ENCODE data around the gene OSBPL9.

The OSBPL9 gene

DNA sequence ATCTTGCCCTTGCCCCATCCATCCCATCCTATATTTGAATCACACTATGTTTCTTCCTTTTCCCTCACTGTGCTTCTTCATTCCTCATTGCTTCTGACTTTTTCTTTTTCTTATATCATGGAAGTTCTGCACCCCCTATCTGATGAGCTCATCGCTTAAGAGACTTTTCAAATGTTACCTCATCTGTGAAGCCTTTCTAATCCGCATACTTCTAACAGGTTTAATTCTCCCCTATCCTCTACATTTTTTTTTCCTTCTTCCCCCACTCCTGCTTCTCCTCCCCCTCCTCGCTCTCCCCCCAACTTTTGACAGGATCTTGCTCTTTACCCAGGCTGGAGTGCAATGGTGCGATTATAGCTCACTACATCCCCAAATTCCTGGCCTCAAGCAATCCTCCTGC is 39.5 kb downstream of the OSBPL9 start:
- no peak for DNase-seq
- H3K9me3 ChIP-seq (ENCODE audit: control insufficient read depth, low read length): no peaks in the 10 kb centered on the region
- no peak overlapping the region for H3K4me3 ChIP-seq (ENCODE audit: insufficient read depth, low read depth, low read length, poor library complexity, severe bottlenecking)
- peaks cover 7% of the 10 kb centered on the region for H3K36me3 ChIP-seq (ENCODE audit: control insufficient read depth, insufficient read depth, low read length)
- no peaks in the 10 kb centered on the region for H3K27me3 ChIP-seq (replicated peaks; ENCODE audit: control insufficient read depth, insufficient read depth, low read length, poor library complexity, severe bottlenecking)
- H3K27ac ChIP-seq (ENCODE audit: insufficient read depth, low read length, poor library complexity, severe bottlenecking): no peak overlapping the region
- no peaks in the 10 kb centered on the region for H3K4me1 ChIP-seq (ENCODE audit: control insufficient read depth, insufficient read depth, low read length, poor library complexity, severe bottlenecking)

DNA sequence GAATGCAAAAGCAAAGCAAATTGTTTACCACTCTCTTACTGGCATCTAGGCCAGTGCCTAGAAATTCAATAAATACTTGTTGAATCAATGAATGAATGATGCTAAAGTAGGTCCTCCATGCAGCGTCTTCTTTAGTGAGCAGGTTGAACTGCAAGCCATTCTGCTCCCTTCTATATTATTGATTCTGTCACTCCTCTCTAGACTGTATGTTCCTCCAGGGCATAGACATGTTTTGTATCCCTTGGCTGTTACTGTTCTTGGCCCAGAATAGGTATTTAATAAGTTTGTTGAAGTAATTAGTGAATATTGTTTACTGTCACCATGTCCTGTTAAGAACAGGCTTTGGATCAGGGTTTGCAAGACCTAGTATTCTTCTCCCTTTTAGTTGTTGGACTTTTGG is 43.7 kb downstream of the OSBPL9 start:
- Histone ChIP-seq H3K4me1 (ENCODE audit: control insufficient read depth, insufficient read depth, low read length, poor library complexity, severe bottlenecking) (no peaks in the 10 kb centered on the region), H3K36me3 (ENCODE audit: control insufficient read depth, insufficient read depth, low read length) (peaks cover 2% of the 10 kb centered on the region), H3K9me3 (ENCODE audit: control insufficient read depth, low read length) (no peaks in the 10 kb centered on the region), H3K4me3 (ENCODE audit: insufficient read depth, low read depth, low read length, poor library complexity, severe bottlenecking) (no peak overlapping the region), H3K27ac (ENCODE audit: insufficient read depth, low read length, poor library complexity, severe bottlenecking) (no peak overlapping the region), H3K27me3 (replicated peaks; ENCODE audit: control insufficient read depth, insufficient read depth, low read length, poor library complexity, severe bottlenecking) (no peaks in the 10 kb centered on the region)
- DNase-seq: no peak

DNA sequence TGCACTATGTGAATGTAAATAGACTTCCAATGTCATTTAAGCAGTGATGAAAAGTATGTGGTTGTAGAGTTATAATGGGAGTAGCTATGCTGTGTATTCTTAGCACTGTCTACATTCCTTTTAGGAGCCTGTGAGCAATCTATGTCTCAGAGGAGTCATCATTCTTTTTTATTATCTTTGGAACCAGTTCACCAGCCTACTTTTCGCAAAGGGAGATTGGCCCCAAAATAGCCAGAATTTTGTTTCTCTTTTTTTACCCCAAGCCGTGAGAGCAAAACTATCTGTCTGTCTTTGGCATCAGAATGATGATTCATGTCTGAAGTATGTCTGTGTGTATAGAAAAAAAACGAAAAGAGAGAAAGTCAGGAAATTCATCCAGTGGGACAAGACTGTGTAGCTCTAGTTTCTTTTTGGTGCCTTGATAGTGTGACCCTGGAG is 44.2 kb downstream of the OSBPL9 start:
- H3K4me3 ChIP-seq (ENCODE audit: insufficient read depth, low read depth, low read length, poor library complexity, severe bottlenecking): no peak overlapping the region
- no peaks in the 10 kb centered on the region for H3K27me3 ChIP-seq (replicated peaks; ENCODE audit: control insufficient read depth, insufficient read depth, low read length, poor library complexity, severe bottlenecking)
- no peaks in the 10 kb centered on the region for H3K4me1 ChIP-seq (ENCODE audit: control insufficient read depth, insufficient read depth, low read length, poor library complexity, severe bottlenecking)
- no peak for DNase-seq
- no peaks in the 10 kb centered on the region for H3K9me3 ChIP-seq (ENCODE audit: control insufficient read depth, low read length)
- no peaks in the 10 kb centered on the region for H3K36me3 ChIP-seq (ENCODE audit: control insufficient read depth, insufficient read depth, low read length)
- H3K27ac ChIP-seq (ENCODE audit: insufficient read depth, low read length, poor library complexity, severe bottlenecking): no peak overlapping the region

DNA sequence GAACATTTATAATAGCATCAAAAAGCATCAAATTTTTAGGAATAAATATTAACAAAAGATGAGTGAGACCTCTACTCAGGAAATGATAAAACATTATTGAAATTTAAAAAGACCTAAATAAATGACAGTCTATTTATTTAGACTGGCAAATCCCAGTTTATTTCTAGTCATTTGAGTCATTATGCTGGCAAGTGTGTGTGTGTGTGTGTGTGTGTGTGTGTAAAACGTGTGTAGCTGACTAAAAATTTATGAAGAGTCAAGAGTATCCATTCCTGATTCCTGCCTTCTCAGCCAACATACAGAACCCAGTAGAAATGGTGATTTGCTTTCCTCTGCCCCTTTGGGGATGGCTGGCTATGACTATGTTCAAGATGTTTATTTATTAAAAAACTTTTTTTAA is 46.2 kb downstream of the OSBPL9 start:
- H3K4me3 ChIP-seq (ENCODE audit: insufficient read depth, low read depth, low read length, poor library complexity, severe bottlenecking): no peak overlapping the region
- no peak overlapping the region for H3K27ac ChIP-seq (ENCODE audit: insufficient read depth, low read length, poor library complexity, severe bottlenecking)
- no peaks in the 10 kb centered on the region for H3K9me3 ChIP-seq (ENCODE audit: control insufficient read depth, low read length)
- H3K36me3 ChIP-seq (ENCODE audit: control insufficient read depth, insufficient read depth, low read length): no peaks in the 10 kb centered on the region
- H3K27me3 ChIP-seq (replicated peaks; ENCODE audit: control insufficient read depth, insufficient read depth, low read length, poor library complexity, severe bottlenecking): no peaks in the 10 kb centered on the region
- no peaks in the 10 kb centered on the region for H3K4me1 ChIP-seq (ENCODE audit: control insufficient read depth, insufficient read depth, low read length, poor library complexity, severe bottlenecking)
- DNase-seq: no peak

DNA sequence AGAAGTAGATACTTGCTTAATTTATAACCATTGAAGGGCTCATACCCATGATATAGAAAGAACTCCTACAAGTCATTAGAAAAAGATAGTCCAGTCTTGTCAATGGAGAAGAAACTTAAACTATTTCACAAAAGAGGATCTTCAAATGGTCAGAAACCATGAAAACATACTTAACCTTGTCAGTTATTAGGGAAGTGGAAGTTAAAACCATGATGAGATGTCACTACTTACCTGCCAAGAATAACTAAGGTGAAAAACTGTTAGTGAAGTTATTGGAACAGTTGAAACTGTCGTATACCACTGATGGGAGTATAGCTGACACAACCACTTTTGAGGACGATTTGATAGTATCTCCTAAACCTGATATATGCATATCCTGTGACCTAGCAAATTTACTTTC is 46.8 kb downstream of the OSBPL9 start:
- Histone ChIP-seq H3K4me3 (ENCODE audit: insufficient read depth, low read depth, low read length, poor library complexity, severe bottlenecking) (no peak overlapping the region), H3K36me3 (ENCODE audit: control insufficient read depth, insufficient read depth, low read length) (no peaks in the 10 kb centered on the region)

DNA sequence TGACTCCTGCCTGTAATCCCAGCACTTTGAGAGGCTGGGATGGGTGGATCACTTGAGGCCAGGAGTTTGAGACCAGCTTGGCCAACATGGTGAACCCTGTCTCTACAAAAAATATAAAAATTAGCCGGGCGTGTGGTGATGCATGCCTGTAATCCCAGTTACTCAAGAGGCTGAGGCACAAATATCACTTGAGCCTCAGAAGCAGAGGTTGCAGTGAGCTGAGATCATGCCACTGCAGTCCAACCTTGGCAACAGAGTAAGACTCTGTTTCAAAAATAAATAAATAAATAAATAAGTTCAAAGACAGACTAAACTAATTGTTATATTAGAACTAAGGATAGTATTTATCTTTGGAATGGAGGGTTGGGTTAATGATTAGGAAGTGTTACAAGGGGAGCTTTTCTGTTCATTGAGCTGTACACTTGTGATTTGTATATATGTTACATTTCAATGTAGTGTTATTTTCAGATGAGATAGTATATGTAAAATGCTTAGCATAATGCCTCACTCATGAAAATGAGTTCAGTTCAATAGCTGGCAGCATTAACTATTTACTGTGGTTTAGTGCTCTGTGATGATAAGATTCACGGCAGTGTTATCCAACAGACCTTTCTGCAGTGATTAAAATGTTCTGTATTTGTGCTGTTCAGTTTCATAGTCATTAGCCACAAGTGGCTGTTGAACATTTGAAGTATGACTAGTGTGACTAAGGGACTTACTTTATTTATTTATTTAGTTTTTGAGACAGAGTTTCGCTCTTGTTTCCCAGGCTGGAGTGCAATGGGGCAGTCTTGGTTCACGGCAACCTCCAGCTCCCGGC is 47.7 kb downstream of the OSBPL9 start:
- Histone ChIP-seq H3K27ac (ENCODE audit: insufficient read depth, low read length, poor library complexity, severe bottlenecking) (no peak overlapping the region), H3K36me3 (ENCODE audit: control insufficient read depth, insufficient read depth, low read length) (no peaks in the 10 kb centered on the region), H3K4me3 (ENCODE audit: insufficient read depth, low read depth, low read length, poor library complexity, severe bottlenecking) (no peak overlapping the region), H3K27me3 (replicated peaks; ENCODE audit: control insufficient read depth, insufficient read depth, low read length, poor library complexity, severe bottlenecking) (no peaks in the 10 kb centered on the region), H3K4me1 (ENCODE audit: control insufficient read depth, insufficient read depth, low read length, poor library complexity, severe bottlenecking) (no peaks in the 10 kb centered on the region), H3K9me3 (ENCODE audit: control insufficient read depth, low read length) (no peaks in the 10 kb centered on the region)
- DNase-seq: no peak

More for the DNA sequence above, 46.8 kb downstream of the OSBPL9 start:
- Histone ChIP-seq H3K27me3 (replicated peaks; ENCODE audit: control insufficient read depth, insufficient read depth, low read length, poor library complexity, severe bottlenecking) (no peaks in the 10 kb centered on the region), H3K9me3 (ENCODE audit: control insufficient read depth, low read length) (no peaks in the 10 kb centered on the region), H3K27ac (ENCODE audit: insufficient read depth, low read length, poor library complexity, severe bottlenecking) (no peak overlapping the region), H3K4me1 (ENCODE audit: control insufficient read depth, insufficient read depth, low read length, poor library complexity, severe bottlenecking) (no peaks in the 10 kb centered on the region)
- no peak for DNase-seq

DNA sequence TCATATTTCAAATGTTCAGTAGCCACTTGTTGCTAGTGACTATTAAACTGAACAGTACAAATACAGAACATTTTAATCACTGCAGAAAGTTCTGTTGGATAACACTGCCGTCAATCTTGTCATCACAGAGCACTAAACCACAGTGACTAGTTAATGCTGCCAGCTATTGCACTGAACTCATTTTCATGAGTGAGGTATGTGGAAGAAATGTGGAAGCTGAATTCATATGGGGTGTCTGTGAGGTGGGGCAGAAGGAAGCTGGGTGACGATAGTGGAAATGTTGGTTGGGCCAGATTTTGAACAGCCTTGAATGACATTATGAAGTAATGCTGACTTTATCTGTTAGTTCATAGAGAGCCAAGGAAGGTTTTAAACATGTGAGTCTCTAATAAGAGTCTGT is 49.6 kb downstream of the OSBPL9 start:
- Histone ChIP-seq H3K4me3 (ENCODE audit: insufficient read depth, low read depth, low read length, poor library complexity, severe bottlenecking) (no peak overlapping the region), H3K36me3 (ENCODE audit: control insufficient read depth, insufficient read depth, low read length) (no peaks in the 10 kb centered on the region), H3K4me1 (ENCODE audit: control insufficient read depth, insufficient read depth, low read length, poor library complexity, severe bottlenecking) (no peaks in the 10 kb centered on the region), H3K27me3 (replicated peaks; ENCODE audit: control insufficient read depth, insufficient read depth, low read length, poor library complexity, severe bottlenecking) (no peaks in the 10 kb centered on the region), H3K27ac (ENCODE audit: insufficient read depth, low read length, poor library complexity, severe bottlenecking) (no peak overlapping the region), H3K9me3 (ENCODE audit: control insufficient read depth, low read length) (no peaks in the 10 kb centered on the region)
- DNase-seq: no peak

DNA sequence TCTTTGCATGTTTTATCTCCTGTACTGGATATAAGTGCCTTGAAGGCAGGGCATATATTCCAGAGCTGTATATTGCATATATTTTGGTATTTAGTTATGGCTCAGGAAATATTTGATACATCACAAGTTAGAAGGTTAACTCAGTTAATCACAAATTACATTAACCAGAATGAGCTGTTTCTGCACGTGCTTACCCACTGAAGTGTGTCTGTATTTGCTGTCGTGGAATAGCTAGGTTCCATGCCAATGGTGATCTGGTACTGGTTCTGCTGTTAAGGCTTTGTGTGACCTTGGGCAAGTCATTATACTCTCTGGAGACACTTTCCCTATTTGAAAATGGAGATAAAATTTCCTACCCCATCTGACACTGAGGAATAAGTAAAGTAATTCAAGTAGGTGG is 50.7 kb downstream of the OSBPL9 start:
- DNase-seq: no peak
- no peaks in the 10 kb centered on the region for H3K4me1 ChIP-seq (ENCODE audit: control insufficient read depth, insufficient read depth, low read length, poor library complexity, severe bottlenecking)

DNA sequence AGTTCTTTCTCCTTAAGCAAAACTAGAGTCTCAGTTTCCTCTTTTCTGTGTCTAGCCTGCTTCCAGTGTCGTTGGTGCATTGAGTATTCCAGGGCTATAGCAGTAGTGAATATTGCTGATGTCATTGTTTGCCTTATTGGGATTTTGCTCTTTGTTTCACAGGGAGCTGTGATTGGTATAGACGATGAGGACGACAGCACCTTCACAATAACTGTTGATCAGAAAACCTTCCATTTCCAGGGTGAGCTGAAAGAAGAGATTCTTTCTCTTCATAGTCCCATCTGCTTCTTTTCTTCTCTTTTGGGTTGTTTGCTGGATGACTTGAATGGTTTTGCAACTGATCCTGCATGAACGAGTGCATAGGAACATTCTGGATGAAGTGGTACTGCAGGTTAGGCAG is 52.4 kb downstream of the OSBPL9 start:
- H3K27me3 ChIP-seq (replicated peaks; ENCODE audit: control insufficient read depth, insufficient read depth, low read length, poor library complexity, severe bottlenecking): no peaks in the 10 kb centered on the region
- no peak overlapping the region for H3K27ac ChIP-seq (ENCODE audit: insufficient read depth, low read length, poor library complexity, severe bottlenecking)
- no peaks in the 10 kb centered on the region for H3K36me3 ChIP-seq (ENCODE audit: control insufficient read depth, insufficient read depth, low read length)
- no peak for DNase-seq
- H3K4me3 ChIP-seq (ENCODE audit: insufficient read depth, low read depth, low read length, poor library complexity, severe bottlenecking): no peak overlapping the region
- no peaks in the 10 kb centered on the region for H3K4me1 ChIP-seq (ENCODE audit: control insufficient read depth, insufficient read depth, low read length, poor library complexity, severe bottlenecking)
- no peaks in the 10 kb centered on the region for H3K9me3 ChIP-seq (ENCODE audit: control insufficient read depth, low read length)

More for the DNA sequence above, 50.7 kb downstream of the OSBPL9 start:
- no peaks in the 10 kb centered on the region for H3K27me3 ChIP-seq (replicated peaks; ENCODE audit: control insufficient read depth, insufficient read depth, low read length, poor library complexity, severe bottlenecking)
- no peaks in the 10 kb centered on the region for H3K36me3 ChIP-seq (ENCODE audit: control insufficient read depth, insufficient read depth, low read length)
- no peak overlapping the region for H3K4me3 ChIP-seq (ENCODE audit: insufficient read depth, low read depth, low read length, poor library complexity, severe bottlenecking)
- no peaks in the 10 kb centered on the region for H3K9me3 ChIP-seq (ENCODE audit: control insufficient read depth, low read length)
- H3K27ac ChIP-seq (ENCODE audit: insufficient read depth, low read length, poor library complexity, severe bottlenecking): no peak overlapping the region

DNA sequence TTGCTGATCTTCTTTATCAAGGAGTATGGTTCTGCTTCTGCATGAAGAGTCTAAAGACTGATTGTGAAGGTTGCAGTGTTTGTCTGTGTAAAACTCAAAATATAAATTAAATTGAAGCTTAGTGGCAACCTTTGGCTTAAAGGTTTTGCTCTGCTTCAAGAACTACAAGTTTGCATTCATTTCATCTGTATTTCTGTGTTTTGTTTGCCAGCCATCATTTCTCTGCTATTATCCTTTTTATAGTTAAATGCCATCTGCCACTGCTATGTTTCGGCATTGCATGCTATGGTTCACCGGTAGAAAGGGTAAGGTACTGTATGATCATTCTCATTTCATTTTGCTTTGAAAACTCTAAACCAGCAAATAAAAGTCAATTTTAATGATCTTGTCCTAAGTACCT is 52.9 kb downstream of the OSBPL9 start:
- Histone ChIP-seq H3K27me3 (replicated peaks; ENCODE audit: control insufficient read depth, insufficient read depth, low read length, poor library complexity, severe bottlenecking) (no peaks in the 10 kb centered on the region), H3K27ac (ENCODE audit: insufficient read depth, low read length, poor library complexity, severe bottlenecking) (no peak overlapping the region), H3K4me1 (ENCODE audit: control insufficient read depth, insufficient read depth, low read length, poor library complexity, severe bottlenecking) (no peaks in the 10 kb centered on the region), H3K36me3 (ENCODE audit: control insufficient read depth, insufficient read depth, low read length) (no peaks in the 10 kb centered on the region), H3K9me3 (ENCODE audit: control insufficient read depth, low read length) (no peaks in the 10 kb centered on the region), H3K4me3 (ENCODE audit: insufficient read depth, low read depth, low read length, poor library complexity, severe bottlenecking) (no peak overlapping the region)
- no peak for DNase-seq
